ENCODE results near the gene LRCH3. TPM values are rescaled to one million over a fixed set of nuclear protein-coding genes. Genes with fewer than 3 reads are reported as not detected.

The LRCH3 gene
- total RNA-seq, 1 experiment from 2014 or later, result 75.8 TPM

- no peak for TF ChIP-seq TCF7L2 (IDR thresholded peaks at IDR 0.05; ENCODE audit: low read depth, low read length)
- no peak for TF ChIP-seq POLR2AphosphoS5 (IDR thresholded peaks at IDR 0.05; ENCODE audit: low read depth, low read length)
- no peak for TF ChIP-seq CTCF (IDR thresholded peaks at IDR 0.05)
- TF ChIP-seq SIN3A (IDR thresholded peaks at IDR 0.05; ENCODE audit: borderline replicate concordance, insufficient read depth, low read depth, low read length), result no peak
- no peak for TF ChIP-seq REST (IDR thresholded peaks at IDR 0.05; ENCODE audit: insufficient read depth in 1 of 2, low read depth in 2 of 2, low read length in 1 of 2)
- POLR2A ChIA-PET, result interaction anchor here (0.5 kb wide), 1 partner anchor 213 kb away, joined by 3 read pairs; no protein-coding TSS in a partner anchor
- Histone ChIP-seq H3K36me3 (ENCODE audit: control insufficient read depth, insufficient read depth, low read length) (peaks cover 16% of the 10 kb centered on the region), H3K27ac (ENCODE audit: low read length) (no peak overlapping the region), H3K4me3 (ENCODE audit: low read depth in 2 of 2, low read length in 2 of 2) (no peak overlapping the region), H3K9me3 (ENCODE audit: control insufficient read depth, insufficient read depth, low read depth, low read length) (no peaks in the 10 kb centered on the region), H3K4me1 (ENCODE audit: control insufficient read depth, insufficient read depth, low read length) (peaks cover 7% of the 10 kb centered on the region; the same call in 1 of the 2 replicates), H3K27me3 (ENCODE audit: control insufficient read depth, insufficient read depth, low read length) (no peaks in the 10 kb centered on the region)
- BruUV-seq (replicated peaks), result no TSS peak
- DNase-seq (ENCODE audit: low read depth, low spot score) (no peak), ATAC-seq (no peak)
- in situ Hi-C loops (cut with HindIII; ENCODE audit: low pct_unique_long_range_greater_than_20kb, low sequenced_read_pairs) (no loop called here), intact Hi-C loops (cut with micrococcal nuclease; ENCODE audit: unreplicated experiment) (no loop called here)
- CTCF ChIA-PET, result no interaction called here
Observed at GRCh38 chr3:197858133-197858532, 67.1 kb downstream of the LRCH3 start.

- no peak overlapping the region for H3K27ac ChIP-seq (ENCODE audit: low read length)
- ATAC-seq (no peak), DNase-seq (ENCODE audit: low read depth, low spot score) (no peak)
- TF ChIP-seq TCF7L2 (IDR thresholded peaks at IDR 0.05; ENCODE audit: low read depth, low read length) (no peak), REST (IDR thresholded peaks at IDR 0.05; ENCODE audit: insufficient read depth in 1 of 2, low read depth in 2 of 2, low read length in 1 of 2) (no peak), CTCF (IDR thresholded peaks at IDR 0.05) (no peak), SIN3A (IDR thresholded peaks at IDR 0.05; ENCODE audit: borderline replicate concordance, insufficient read depth, low read depth, low read length) (no peak), POLR2AphosphoS5 (IDR thresholded peaks at IDR 0.05; ENCODE audit: low read depth, low read length) (no peak)
- H3K36me3 ChIP-seq (ENCODE audit: control insufficient read depth, insufficient read depth, low read length), result peaks cover 13% of the 10 kb centered on the region
- H3K27me3 ChIP-seq (ENCODE audit: control insufficient read depth, insufficient read depth, low read length), result no peaks in the 10 kb centered on the region
- BruUV-seq (replicated peaks), result no TSS peak
- intact Hi-C loops (cut with micrococcal nuclease; ENCODE audit: unreplicated experiment) (no loop called here), in situ Hi-C loops (cut with HindIII; ENCODE audit: low pct_unique_long_range_greater_than_20kb, low sequenced_read_pairs) (no loop called here)
- H3K4me1 ChIP-seq (ENCODE audit: control insufficient read depth, insufficient read depth, low read length), result peaks cover 7% of the 10 kb centered on the region; the same call in 1 of the 2 replicates
- no peak overlapping the region for H3K4me3 ChIP-seq (ENCODE audit: low read depth in 2 of 2, low read length in 2 of 2)
- H3K9me3 ChIP-seq (ENCODE audit: control insufficient read depth, insufficient read depth, low read depth, low read length), result no peaks in the 10 kb centered on the region
- CTCF ChIA-PET, result no interaction called here
- POLR2A ChIA-PET, result no interaction called here
Observed at GRCh38 chr3:197858598-197858997, 67.5 kb downstream of the LRCH3 start.
